AG09309 (cell line): Measurements from ENCODE around the gene IL17RC.
"Not testable (repeated sequence)": the region's sequence is repeated elsewhere in the genome, so short reads cannot be mapped to it uniquely, and the experiment has no call there.

Source experiments
- DNase-seq: peaks from one replicate; pipeline ENCODE4 v3.0.0-alpha.2; 2010; ENCODE audit warnings: low read depth
- H3K4me3 ChIP-seq: 2 replicates; pipeline ENCODE4 v1.5.1; 2011; ENCODE audit warnings: mild to moderate bottlenecking, low read depth, low read length, moderate library complexity; ENCODE audit not compliant: control insufficient read depth
- TF ChIP-seq, protein P1 (sequence below): IDR thresholded peaks from 2 replicates; pipeline ENCODE4 v1.5.1; 2011; ENCODE audit warnings: mild to moderate bottlenecking, low read depth, low read length, inconsistent platforms; ENCODE audit not compliant: insufficient read depth, control insufficient read depth; ENCODE audit errors: missing control alignments

Gene IL17RC

DNA sequence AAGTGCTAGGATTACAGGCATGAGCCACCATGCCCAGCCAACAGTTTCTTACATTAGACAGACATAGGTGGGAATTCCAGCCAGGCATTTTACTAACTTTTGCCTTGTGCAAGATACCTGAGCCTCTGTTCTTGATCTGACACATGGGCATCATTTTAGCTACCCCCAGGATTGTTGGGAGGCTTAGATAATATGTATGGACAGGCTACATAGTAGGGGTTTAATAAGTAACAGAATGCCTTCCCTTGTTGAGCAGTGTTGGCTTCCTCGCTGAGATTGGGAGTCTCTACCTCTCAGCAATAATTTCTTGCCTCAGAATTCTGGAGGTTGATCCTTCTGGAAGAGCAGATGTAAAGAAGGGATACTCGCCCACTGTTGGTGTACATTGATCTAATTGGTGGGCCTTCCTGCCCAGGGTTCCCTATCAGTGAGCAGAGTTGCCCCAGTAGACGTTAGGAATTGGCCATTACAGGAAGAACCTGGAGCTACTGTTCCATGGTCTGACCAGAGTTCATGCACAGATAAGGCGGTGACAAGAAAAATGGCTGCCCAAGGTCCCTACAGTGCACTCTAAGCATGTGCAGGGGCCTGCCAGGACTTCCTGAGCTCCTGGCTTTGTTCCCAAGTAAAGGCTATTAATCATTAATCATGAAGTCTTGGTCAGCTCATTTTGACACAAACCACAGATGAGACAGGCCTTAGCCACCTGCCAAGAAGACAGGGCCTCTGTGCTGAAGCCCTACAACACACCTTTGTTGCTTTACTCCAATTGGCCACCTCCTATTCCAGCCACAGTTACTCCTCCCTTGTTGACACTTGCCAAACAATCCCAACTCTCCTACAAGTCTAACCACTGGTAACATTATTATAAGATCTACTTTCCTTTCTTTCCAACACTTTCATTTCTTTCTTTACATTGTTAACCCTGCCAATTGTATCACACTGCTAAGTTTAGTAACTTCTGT lies 19.2 kb upstream of the IL17RC start:
- H3K4me3 ChIP-seq = no peak overlapping the region
- DNase-seq = no peak
- TF ChIP-seq, protein P1, sequence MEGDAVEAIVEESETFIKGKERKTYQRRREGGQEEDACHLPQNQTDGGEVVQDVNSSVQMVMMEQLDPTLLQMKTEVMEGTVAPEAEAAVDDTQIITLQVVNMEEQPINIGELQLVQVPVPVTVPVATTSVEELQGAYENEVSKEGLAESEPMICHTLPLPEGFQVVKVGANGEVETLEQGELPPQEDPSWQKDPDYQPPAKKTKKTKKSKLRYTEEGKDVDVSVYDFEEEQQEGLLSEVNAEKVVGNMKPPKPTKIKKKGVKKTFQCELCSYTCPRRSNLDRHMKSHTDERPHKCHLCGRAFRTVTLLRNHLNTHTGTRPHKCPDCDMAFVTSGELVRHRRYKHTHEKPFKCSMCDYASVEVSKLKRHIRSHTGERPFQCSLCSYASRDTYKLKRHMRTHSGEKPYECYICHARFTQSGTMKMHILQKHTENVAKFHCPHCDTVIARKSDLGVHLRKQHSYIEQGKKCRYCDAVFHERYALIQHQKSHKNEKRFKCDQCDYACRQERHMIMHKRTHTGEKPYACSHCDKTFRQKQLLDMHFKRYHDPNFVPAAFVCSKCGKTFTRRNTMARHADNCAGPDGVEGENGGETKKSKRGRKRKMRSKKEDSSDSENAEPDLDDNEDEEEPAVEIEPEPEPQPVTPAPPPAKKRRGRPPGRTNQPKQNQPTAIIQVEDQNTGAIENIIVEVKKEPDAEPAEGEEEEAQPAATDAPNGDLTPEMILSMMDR = no peak

- H3K4me3 ChIP-seq = no peak overlapping the region
- no peak for DNase-seq
- TF ChIP-seq, protein P1 = no peak
Measured at GRCh38 chr3:9898467-9899241, 18.2 kb upstream of the IL17RC start.

DNA sequence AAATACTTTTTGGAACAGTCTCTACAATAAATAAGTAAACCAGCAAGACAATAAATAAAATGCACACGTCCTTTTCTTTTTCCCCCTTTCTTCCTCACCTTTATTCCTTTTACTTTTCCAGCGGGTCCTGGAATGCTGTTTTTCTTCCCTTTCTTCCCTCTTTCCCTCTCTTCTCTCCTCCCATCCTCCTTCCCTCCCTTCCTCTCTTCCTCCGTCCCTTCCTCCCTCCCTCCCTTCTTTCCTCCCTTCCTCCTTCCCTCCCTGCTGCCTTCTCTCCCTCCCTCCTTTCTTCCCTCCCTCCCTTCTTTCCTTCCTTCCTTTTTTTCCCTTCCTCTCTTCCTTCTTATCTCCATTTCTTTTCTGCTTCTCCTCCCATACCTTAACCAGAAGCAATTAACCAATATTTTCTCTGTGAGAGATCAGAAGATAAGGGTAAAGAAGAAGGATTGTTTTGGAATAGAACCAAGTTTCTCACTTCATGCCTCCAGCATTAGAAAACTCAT lies 17.6 kb upstream of the IL17RC start:
- DNase-seq = no peak

GRCh38 chr3:9900965-9901415 lies 15.9 kb upstream of the IL17RC start:
- DNase-seq, H3K4me3 ChIP-seq: not testable (repeated sequence)

More for the DNA sequence above, 17.6 kb upstream of the IL17RC start:
- TF ChIP-seq, protein P1 = no peak
- no peak overlapping the region for H3K4me3 ChIP-seq

DNA sequence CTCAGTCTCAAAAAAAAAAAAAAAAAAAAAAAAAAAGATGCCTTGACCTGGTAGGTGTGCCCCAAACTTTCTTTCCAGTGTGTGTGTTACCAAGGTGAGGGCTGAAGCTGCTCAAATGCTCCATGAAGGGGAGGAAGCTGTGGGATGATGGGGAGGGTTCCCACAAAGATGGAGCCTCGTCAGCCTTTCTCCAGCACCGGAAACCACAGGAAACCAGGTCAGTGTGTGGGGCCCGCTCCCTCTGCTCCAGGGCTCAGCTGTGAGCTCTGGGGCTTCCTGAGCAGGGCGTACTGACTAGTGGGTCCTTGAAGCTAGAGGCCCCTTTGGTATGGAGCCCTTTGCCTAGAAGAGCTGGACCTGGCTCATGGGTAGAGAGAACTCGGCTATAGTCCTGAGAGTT lies 14.9 kb upstream of the IL17RC start:
- TF ChIP-seq, protein P1 = no peak
- no peak overlapping the region for H3K4me3 ChIP-seq
- no peak for DNase-seq

- DNase-seq = no peak
- H3K4me3 ChIP-seq = no peak within 1 kb of the TSS
Measured at GRCh38 chr3:9902372-9903237, 14.3 kb upstream of the IL17RC start, which contains the start of gene IL17RE. IL17RE (plus strand) TSS chr3:9902848; CDS start chr3:9902933, 85 bp downstream.

More at GRCh38 chr3:9902372-9903237, 14.3 kb upstream of the IL17RC start, which contains the start of gene IL17RE:
- TF ChIP-seq, protein P1 = no peak
